Gastrocnemius medialis (tissue), 4 donors: ENCODE measurements around the gene TMEM116. TPM values are rescaled to one million over a fixed set of nuclear protein-coding genes. Genes with fewer than 3 reads are reported as not detected.
"Not testable (repeated sequence)": the region's sequence is repeated elsewhere in the genome, so short reads cannot be mapped to it uniquely, and the experiment has no call there.

Source experiments
- ATAC-seq, 2 donors: fragments of 150-250 bp; one replicate each; pipeline ENCODE4 v1.9.1; 2016
- DNase-seq, 2 donors: peaks; one replicate each; pipeline ENCODE4 v3.0.0-alpha.2; 2019
- H3K27ac ChIP-seq, 4 donors: fragments of 200-600 bp; sonication (generic); 1 replicate in 1 of 4; 2 replicates in 3 of 4; pipeline ENCODE4 v1.5.1; 2016 to 2018; ENCODE audit warnings: mild to moderate bottlenecking in 2 of 4, moderate library complexity in 1 of 4
- H3K27me3 ChIP-seq, 3 donors: fragments of 200-600 bp; sonication (generic) in 2 of 3; 1 replicate in 1 of 3; 2 replicates in 2 of 3; pipeline versions ENCODE4 v1.5.1 to v1.6.0; 2016 to 2019; ENCODE audit warnings: mild to moderate bottlenecking in 1 of 3, moderate library complexity in 1 of 3
- H3K36me3 ChIP-seq, 2 donors: fragments of 200-600 bp; sonication (generic) in 1 of 2; one replicate each; pipeline ENCODE4 v1.5.1; 2017 to 2018
- H3K4me1 ChIP-seq, 2 donors: fragments of 200-600 bp; sonication (generic) in 1 of 2; one replicate each; pipeline ENCODE4 v1.5.1; 2016 to 2017; ENCODE audit warnings: mild to moderate bottlenecking in 2 of 2
- H3K4me3 ChIP-seq, 4 donors: fragments of 200-600 bp; sonication (generic) in 3 of 4; 1 replicate in 1 of 4; 2 replicates in 3 of 4; pipeline ENCODE4 v1.5.1; 2016 to 2019; ENCODE audit warnings: mild to moderate bottlenecking in 2 of 4
- H3K9me3 ChIP-seq, 3 donors: fragments of 200-600 bp; sonication (generic) in 2 of 3; 1 replicate in 1 of 3; 2 replicates in 2 of 3; pipeline ENCODE4 v1.5.1; 2016 to 2019
- POLR2A ChIP-seq, 2 donors: fragments of 450-650 bp; IDR thresholded peaks; one replicate each; pipeline ENCODE4 v1.6.1; 2017; ENCODE audit warnings: antibody characterized with exemption in 2 of 2, mild to moderate bottlenecking in 2 of 2, moderate library complexity in 2 of 2
- in situ Hi-C, 4 donors: fragments of 200-750 bp; cut with MboI; loops; one replicate each; pipeline versions ENCODE4 v1.15.0 to v1.8.0; 2017; ENCODE audit warnings: low sequenced_read_pairs in 4 of 4
- intact Hi-C: fragments of 100-400 bp; cut with DNase I; formaldehyde crosslinking; loops from one replicate; pipeline ENCODE4 v1.15.1; 2023; ENCODE audit warnings: low total_unique reads
- total RNA-seq, 4 donors: library from RNA; depleted of rRNA; stranded (reverse); fragments of >200 nt; gene quantifications; one replicate each; pipeline versions ENCODE4 v1.1.0 to v1.2.3, GENCODE V29; 2016
- TF ChIP-seq, protein P1 (sequence below), 5 experiments: fragments of 450-650 bp in 3 of 5; fragments of 200-600 bp in 2 of 5; sonication (generic) in 2 of 5; IDR thresholded peaks in 4 of 5; conservative IDR thresholded peaks in 1 of 5; 1 replicate in 4 of 5; 2 replicates in 1 of 5; pipeline ENCODE4 v1.5.1; 2016 to 2019; ENCODE audit warnings: antibody characterized with exemption in 5 of 5, mild to moderate bottlenecking in 3 of 5, moderate library complexity in 3 of 5

The TMEM116 gene
- total RNA-seq, 4 donors from 2014 or later = 1.9 to 8.5 (median 4.3) TPM

GRCh38 chr12:112011685-112012084 lies 1.3 kb downstream of the TMEM116 start:
- in situ Hi-C loops (loop anchor here in 1 of 4 donors (10.0 kb wide), 1 partner anchor 67 kb away; no protein-coding TSS in a partner anchor), intact Hi-C loops (loop anchor here (5.0 kb wide), 1 partner anchor 169 kb away; the partner anchor contains the start of gene MAPKAPK5)
- no peak for DNase-seq
- peaks cover 25 to 31% of the 10 kb centered on the region in 2 donors for H3K4me1 ChIP-seq
- no peaks in the 10 kb centered on the region for H3K9me3 ChIP-seq
- peak overlapping the region; percentile 93 to 98 (median 97) for H3K27ac ChIP-seq
- TF ChIP-seq, protein P1, sequence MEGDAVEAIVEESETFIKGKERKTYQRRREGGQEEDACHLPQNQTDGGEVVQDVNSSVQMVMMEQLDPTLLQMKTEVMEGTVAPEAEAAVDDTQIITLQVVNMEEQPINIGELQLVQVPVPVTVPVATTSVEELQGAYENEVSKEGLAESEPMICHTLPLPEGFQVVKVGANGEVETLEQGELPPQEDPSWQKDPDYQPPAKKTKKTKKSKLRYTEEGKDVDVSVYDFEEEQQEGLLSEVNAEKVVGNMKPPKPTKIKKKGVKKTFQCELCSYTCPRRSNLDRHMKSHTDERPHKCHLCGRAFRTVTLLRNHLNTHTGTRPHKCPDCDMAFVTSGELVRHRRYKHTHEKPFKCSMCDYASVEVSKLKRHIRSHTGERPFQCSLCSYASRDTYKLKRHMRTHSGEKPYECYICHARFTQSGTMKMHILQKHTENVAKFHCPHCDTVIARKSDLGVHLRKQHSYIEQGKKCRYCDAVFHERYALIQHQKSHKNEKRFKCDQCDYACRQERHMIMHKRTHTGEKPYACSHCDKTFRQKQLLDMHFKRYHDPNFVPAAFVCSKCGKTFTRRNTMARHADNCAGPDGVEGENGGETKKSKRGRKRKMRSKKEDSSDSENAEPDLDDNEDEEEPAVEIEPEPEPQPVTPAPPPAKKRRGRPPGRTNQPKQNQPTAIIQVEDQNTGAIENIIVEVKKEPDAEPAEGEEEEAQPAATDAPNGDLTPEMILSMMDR (IDR thresholded peaks at IDR 0.05 in 4 of 5, conservative IDR thresholded peaks at IDR 0.05 in 1 of 5) = no peak
- TF ChIP-seq POLR2A (IDR thresholded peaks at IDR 0.05) = no peak
- H3K4me3 ChIP-seq = peak overlapping the region; percentile 78 to 98 (median 88)
- H3K36me3 ChIP-seq = peaks cover 0 to 10% of the 10 kb centered on the region in 2 donors
- no peaks in the 10 kb centered on the region for H3K27me3 ChIP-seq
- no peak for ATAC-seq

GRCh38 chr12:112010415-112011344 lies 2.3 kb downstream of the TMEM116 start:
- Histone ChIP-seq H3K27ac (no peak overlapping the region), H3K36me3 (peaks cover 0 to 3% of the 10 kb centered on the region in 2 donors), H3K27me3 (no peaks in the 10 kb centered on the region), H3K4me3 (no peak overlapping the region), H3K9me3 (no peaks in the 10 kb centered on the region), H3K4me1 (peaks cover 25 to 31% of the 10 kb centered on the region in 2 donors)
- ATAC-seq (no peak), DNase-seq (no peak)
- intact Hi-C loops = loop anchor here (5.0 kb wide), 1 partner anchor 168 kb away; the partner anchor contains the start of gene MAPKAPK5
- in situ Hi-C loops = loop anchor here in 1 of 4 donors (10.0 kb wide), 1 partner anchor 66 kb away; no protein-coding TSS in a partner anchor
- TF ChIP-seq POLR2A (IDR thresholded peaks at IDR 0.05) = no peak
- TF ChIP-seq, protein P1 (IDR thresholded peaks at IDR 0.05 in 4 of 5, conservative IDR thresholded peaks at IDR 0.05 in 1 of 5) = no peak

- DNase-seq, in situ Hi-C loops, H3K4me3 ChIP-seq, H3K36me3 ChIP-seq, H3K9me3 ChIP-seq, ATAC-seq, H3K27ac ChIP-seq, intact Hi-C loops, H3K27me3 ChIP-seq: not testable (repeated sequence)
- peaks cover 22 to 27% of the 10 kb centered on the region in 2 donors for H3K4me1 ChIP-seq
These were observed 3.4 kb downstream of the TMEM116 start for GRCh38 chr12:112009596-112009995.

GRCh38 chr12:112008918-112009317 lies 4.0 kb downstream of the TMEM116 start:
- DNase-seq (no peak), ATAC-seq (no peak)
- intact Hi-C loops (no loop called here), in situ Hi-C loops (no loop called here)
- Histone ChIP-seq H3K36me3 (no peaks in the 10 kb centered on the region), H3K27ac (no peak overlapping the region), H3K4me3 (no peak overlapping the region), H3K9me3 (no peaks in the 10 kb centered on the region), H3K27me3 (no peaks in the 10 kb centered on the region), H3K4me1 (peaks cover 15 to 20% of the 10 kb centered on the region in 2 donors)
- TF ChIP-seq, protein P1 (IDR thresholded peaks at IDR 0.05 in 4 of 5, conservative IDR thresholded peaks at IDR 0.05 in 1 of 5) = no peak
- no peak for TF ChIP-seq POLR2A (IDR thresholded peaks at IDR 0.05)

DNA sequence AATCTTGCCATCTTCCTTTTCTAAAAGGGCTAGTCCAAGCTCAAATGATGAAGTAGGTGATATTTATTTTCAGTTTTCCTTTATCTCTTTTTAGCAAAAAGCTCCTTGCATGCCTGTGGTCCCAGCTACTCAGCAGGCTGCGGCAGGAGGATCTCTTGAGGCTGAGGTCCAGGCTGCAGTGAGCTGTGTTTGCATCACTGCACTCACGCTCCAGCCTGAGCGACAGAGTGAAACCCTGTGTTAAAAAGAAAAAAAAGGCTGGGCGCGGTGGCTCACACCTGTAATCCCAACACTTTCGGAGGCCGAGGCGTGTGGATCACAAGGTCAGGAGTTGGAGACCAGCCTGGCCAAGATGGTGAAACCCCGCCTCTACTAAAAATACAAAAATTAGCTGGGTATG lies 5.0 kb downstream of the TMEM116 start:
- TF ChIP-seq, protein P1 (IDR thresholded peaks at IDR 0.05 in 4 of 5, conservative IDR thresholded peaks at IDR 0.05 in 1 of 5) = no peak
- TF ChIP-seq POLR2A (IDR thresholded peaks at IDR 0.05) = no peak
- H3K9me3 ChIP-seq = no peaks in the 10 kb centered on the region
- ATAC-seq (no peak), DNase-seq (no peak)
- no peaks in the 10 kb centered on the region for H3K36me3 ChIP-seq
- peaks cover 15 to 18% of the 10 kb centered on the region in 2 donors for H3K4me1 ChIP-seq
- no peak overlapping the region for H3K4me3 ChIP-seq
- H3K27ac ChIP-seq = no peak overlapping the region
- in situ Hi-C loops (no loop called here), intact Hi-C loops (no loop called here)
- no peaks in the 10 kb centered on the region for H3K27me3 ChIP-seq
